Transverse colon (tissue), 4 donors: ENCODE measurements around the gene SLC35F3. TPM values are rescaled to one million over a fixed set of nuclear protein-coding genes. Genes with fewer than 3 reads are reported as not detected.

Experiments
- DNase-seq: peaks from one replicate; pipeline ENCODE4 v3.0.0-alpha.2; 2019
- H3K27ac ChIP-seq, 4 donors: fragments of 200-600 bp; sonication (generic); 2 replicates each; pipeline ENCODE4 v1.5.1; 2016 to 2018; ENCODE audit warnings: inconsistent platforms in 4 of 4
- H3K27me3 ChIP-seq: fragments of 200-600 bp; sonication (generic); 2 replicates; pipeline ENCODE4 v1.5.1; 2017; ENCODE audit warnings: inconsistent platforms
- H3K36me3 ChIP-seq, 4 donors: fragments of 200-600 bp; sonication (generic); 2 replicates each; pipeline ENCODE4 v1.5.1; 2017 to 2019; ENCODE audit warnings: inconsistent platforms in 4 of 4
- H3K4me1 ChIP-seq, 4 donors: fragments of 200-600 bp; sonication (generic); 2 replicates each; pipeline ENCODE4 v1.5.1; 2017 to 2020; ENCODE audit warnings: inconsistent platforms in 4 of 4
- H3K4me3 ChIP-seq, 4 donors: fragments of 200-600 bp; sonication (generic); 1 replicate in 1 of 4; 2 replicates in 3 of 4; pipeline versions ENCODE4 v1.5.1 to v1.6.1; 2017 to 2019; ENCODE audit warnings: inconsistent platforms in 4 of 4
- H3K9me3 ChIP-seq, 2 donors: fragments of 200-600 bp; sonication (generic); 2 replicates each; pipeline ENCODE4 v1.5.1; 2017 to 2019; ENCODE audit warnings: inconsistent platforms in 2 of 2
- CTCF ChIP-seq, 5 experiments: fragments of 200-600 bp in 3 of 5; fragments of 450-650 bp in 2 of 5; sonication (generic) in 3 of 5; IDR thresholded peaks; 1 replicate in 2 of 5; 2 replicates in 3 of 5; pipeline ENCODE4 v1.5.1; 2016 to 2017; ENCODE audit warnings: antibody characterized with exemption in 5 of 5, inconsistent platforms in 3 of 5, mild to moderate bottlenecking in 2 of 5, moderate library complexity in 1 of 5
- EP300 ChIP-seq: sonication (generic); formaldehyde crosslinking; IDR thresholded peaks from one replicate; pipeline ENCODE4 v1.6.1; 2017; ENCODE audit warnings: antibody characterized with exemption, low read depth
- POLR2A ChIP-seq: fragments of 450-650 bp; IDR thresholded peaks from one replicate; pipeline ENCODE4 v1.6.1; 2016; ENCODE audit warnings: antibody characterized with exemption, mild to moderate bottlenecking, moderate library complexity
- POLR2AphosphoS5 ChIP-seq, 3 donors: sonication (generic); formaldehyde crosslinking; IDR thresholded peaks; one replicate each; pipeline ENCODE4 v1.6.1; 2016; ENCODE audit warnings: antibody characterized with exemption in 3 of 3
- WGBS, 2 donors: methylation state at CpG; one replicate each; pipeline ENCODE4 v1.1.5; 2018; ENCODE audit warnings: low coverage in 1 of 2; 5-methylcytosine and 5-hydroxymethylcytosine counted together
- in situ Hi-C, 4 donors: fragments of 200-750 bp; cut with MboI; loops; one replicate each; pipeline versions ENCODE4 v1.15.0 to v1.15.1; 2017; ENCODE audit warnings: low sequenced_read_pairs in 3 of 4, low pct_ligation_motif_present in 1 of 4, low pct_unique_long_range_greater_than_20kb in 1 of 4
- intact Hi-C: fragments of 100-400 bp; cut with DNase I; formaldehyde crosslinking; loops from one replicate; pipeline ENCODE4 v1.15.1; 2023; ENCODE audit warnings: low total_unique reads
- total RNA-seq, 4 donors: library from RNA; depleted of rRNA; stranded (reverse); fragments of >200 nt; gene quantifications; one replicate each; pipeline ENCODE4 v1.1.0, GENCODE V29; 2016

SLC35F3 gene
- total RNA-seq, 4 donors from 2014 or later, result not detected

DNA sequence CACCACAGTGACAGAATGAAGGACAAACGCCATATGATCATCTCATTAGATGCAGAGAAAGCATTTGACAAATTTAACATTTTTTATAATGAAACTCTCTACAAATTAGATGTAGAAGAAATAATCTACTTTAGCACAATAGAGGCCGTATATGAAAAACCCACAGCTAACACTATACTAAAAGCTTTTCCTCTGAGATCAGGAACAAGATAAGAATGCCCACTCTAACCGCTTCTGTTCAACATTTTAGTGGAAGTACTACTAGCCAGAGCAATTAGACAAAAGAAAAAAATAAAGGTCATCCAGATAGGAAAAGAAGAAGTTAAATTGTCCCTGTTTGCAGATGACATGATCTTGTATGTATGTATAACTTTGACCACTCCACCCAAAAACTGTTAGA is 109.7 kb downstream of the SLC35F3 start:
- no peaks in the 10 kb centered on the region for H3K9me3 ChIP-seq
- in situ Hi-C loops (no loop called here), intact Hi-C loops (no loop called here)
- H3K27me3 ChIP-seq, result no peaks in the 10 kb centered on the region
- WGBS, 2 donors, result 56 to 68% methylated on average over 3 of the region's 3 CpGs
- no peaks in the 10 kb centered on the region for H3K4me1 ChIP-seq
- DNase-seq, result no peak
- no peak for TF ChIP-seq POLR2AphosphoS5 (IDR thresholded peaks at IDR 0.05)
- TF ChIP-seq EP300, result no peak
- no peak overlapping the region for H3K27ac ChIP-seq
- H3K36me3 ChIP-seq, result no peaks in the 10 kb centered on the region
- no peak overlapping the region for H3K4me3 ChIP-seq

GRCh38 chr1:234018816-234019215 is 114.3 kb downstream of the SLC35F3 start:
- H3K27ac ChIP-seq, result no peak overlapping the region
- H3K36me3 ChIP-seq, result no peaks in the 10 kb centered on the region
- no peak overlapping the region for H3K4me3 ChIP-seq
- no peaks in the 10 kb centered on the region for H3K9me3 ChIP-seq
- no peak for TF ChIP-seq POLR2AphosphoS5 (IDR thresholded peaks at IDR 0.05)
- no peak for TF ChIP-seq CTCF (IDR thresholded peaks at IDR 0.05)
- no peak for TF ChIP-seq POLR2A
- no peak for TF ChIP-seq EP300
- no peak for DNase-seq
- no peaks in the 10 kb centered on the region for H3K4me1 ChIP-seq
- intact Hi-C loops, result no loop called here
- WGBS, 2 donors, result 96 to 100% methylated on average over 1 to 4 of the region's 4 CpGs
- in situ Hi-C loops, result no loop called here
- H3K27me3 ChIP-seq, result no peaks in the 10 kb centered on the region

DNA sequence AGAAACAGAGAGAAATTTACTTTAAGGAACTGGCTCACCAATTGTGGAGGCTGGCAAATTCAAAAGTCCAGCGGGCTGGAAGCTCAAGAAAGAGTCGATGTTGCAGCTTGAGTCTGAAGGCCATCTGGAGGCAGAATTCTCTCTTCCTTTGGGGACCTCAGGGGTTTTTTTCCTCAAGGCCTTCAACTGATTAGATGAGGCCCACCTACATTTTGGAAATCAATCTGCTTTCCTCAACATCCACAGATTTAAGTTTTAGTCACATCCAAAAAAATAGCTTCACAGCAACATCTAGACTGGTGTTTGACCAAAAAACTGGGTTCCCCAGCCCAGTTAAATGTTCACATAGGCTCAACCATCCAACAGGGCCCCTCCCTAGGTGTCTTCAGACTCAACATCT is 114.9 kb downstream of the SLC35F3 start:
- H3K9me3 ChIP-seq, result no peaks in the 10 kb centered on the region
- intact Hi-C loops, result no loop called here

DNA sequence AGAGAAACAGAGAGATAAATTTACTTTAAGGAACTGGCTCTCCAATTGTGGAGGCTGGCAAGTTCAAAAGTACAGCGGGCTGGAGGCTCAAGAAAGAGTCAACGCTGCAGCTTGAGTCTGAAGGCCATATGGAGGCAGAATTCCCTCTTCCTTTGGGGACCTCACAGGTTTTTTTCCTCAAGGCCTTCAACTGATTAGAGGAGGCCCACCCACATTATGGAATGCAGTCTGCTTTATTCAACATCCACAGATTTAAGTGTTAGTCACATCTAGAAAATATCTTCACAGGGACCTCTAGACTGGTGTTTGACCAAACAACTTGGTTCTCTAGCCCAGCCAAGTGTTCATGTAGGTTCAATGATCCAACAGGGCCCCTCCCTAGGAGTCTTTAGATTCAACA is 117.8 kb downstream of the SLC35F3 start:
- TF ChIP-seq POLR2A (no peak), EP300 (no peak), POLR2AphosphoS5 (IDR thresholded peaks at IDR 0.05) (no peak), CTCF (IDR thresholded peaks at IDR 0.05) (no peak)
- intact Hi-C loops (no loop called here), in situ Hi-C loops (no loop called here)
- Histone ChIP-seq H3K4me1 (no peaks in the 10 kb centered on the region), H3K27ac (no peak overlapping the region), H3K36me3 (no peaks in the 10 kb centered on the region), H3K9me3 (no peaks in the 10 kb centered on the region), H3K27me3 (no peaks in the 10 kb centered on the region), H3K4me3 (no peak overlapping the region)
- whole genome bisulfite sequencing, 2 donors, result 90% methylated on average over 2 of the region's 2 CpGs; no CpG with 5 or more reads in 1 of the 2 donors
- DNase-seq, result no peak

More for the DNA sequence above, 114.9 kb downstream of the SLC35F3 start:
- H3K27ac ChIP-seq, result no peak overlapping the region
- TF ChIP-seq POLR2A (no peak), CTCF (IDR thresholded peaks at IDR 0.05) (no peak), EP300 (no peak), POLR2AphosphoS5 (IDR thresholded peaks at IDR 0.05) (no peak)
- no peak for DNase-seq
- in situ Hi-C loops, result no loop called here
- H3K4me3 ChIP-seq, result no peak overlapping the region
- no peaks in the 10 kb centered on the region for H3K4me1 ChIP-seq
- WGBS, 2 donors, result 87% methylated on average over 2 of the region's 2 CpGs; no CpG with 5 or more reads in 1 of the 2 donors
- H3K36me3 ChIP-seq, result no peaks in the 10 kb centered on the region
- H3K27me3 ChIP-seq, result no peaks in the 10 kb centered on the region

DNA sequence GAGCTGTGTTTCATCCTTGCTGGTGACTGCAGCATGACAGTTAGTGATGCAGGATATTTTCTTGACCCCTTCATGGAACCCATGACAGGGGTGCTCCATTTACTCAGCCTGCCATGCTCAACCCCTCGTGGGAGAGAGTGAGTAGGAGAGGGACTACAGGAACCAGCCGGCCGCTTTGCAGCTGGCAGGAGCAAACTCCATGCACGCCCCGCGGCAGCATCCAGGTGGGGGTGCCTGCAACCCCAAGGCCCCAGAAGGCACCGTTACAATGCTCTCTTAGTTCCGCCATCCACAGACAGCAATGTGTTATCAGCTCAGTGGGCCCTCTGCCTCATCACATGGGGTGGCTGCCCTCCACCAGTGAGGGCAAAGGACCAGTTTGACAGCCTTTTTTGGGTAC is 135.1 kb downstream of the SLC35F3 start:
- no peak for DNase-seq
- Histone ChIP-seq H3K36me3 (no peaks in the 10 kb centered on the region), H3K4me1 (no peaks in the 10 kb centered on the region), H3K27me3 (no peaks in the 10 kb centered on the region), H3K27ac (no peak overlapping the region), H3K9me3 (no peaks in the 10 kb centered on the region), H3K4me3 (no peak overlapping the region)
- WGBS, 2 donors, result 85% methylated on average over 7 of the region's 8 CpGs; no CpG with 5 or more reads in 1 of the 2 donors
- TF ChIP-seq EP300, result no peak
- TF ChIP-seq POLR2AphosphoS5 (IDR thresholded peaks at IDR 0.05), result no peak
- TF ChIP-seq CTCF (IDR thresholded peaks at IDR 0.05), result no peak
- TF ChIP-seq POLR2A, result no peak
- in situ Hi-C loops (no loop called here), intact Hi-C loops (loop anchor here (1.0 to 10.0 kb wide), 2 partner anchors 38 to 1365 kb away; no protein-coding TSS in a partner anchor)
